ENCODE data around the gene GCSAML.

DNA sequence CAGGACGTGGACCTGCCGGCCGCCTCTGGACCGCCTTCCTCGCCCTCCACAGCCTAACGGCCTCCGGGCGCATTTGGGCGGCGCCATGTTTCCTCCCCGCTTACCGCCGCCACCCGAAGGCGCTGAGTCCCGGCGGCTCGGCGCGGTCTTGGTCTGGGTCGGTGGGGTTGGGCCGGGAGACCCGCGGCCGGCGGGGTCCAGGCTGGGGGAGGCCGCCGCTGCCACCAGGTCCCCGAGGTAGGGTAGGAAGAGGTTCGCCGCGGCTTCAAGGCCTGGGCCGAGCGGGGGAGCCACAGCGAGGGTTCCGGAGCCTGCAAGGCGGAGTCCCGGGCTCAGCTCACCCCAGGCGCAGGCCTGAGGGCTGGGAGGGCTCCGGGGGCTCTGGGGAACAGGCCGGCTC, 18.1 kb upstream of the GCSAML start:
- no peak for TF ChIP-seq POLR2AphosphoS5 (IDR thresholded peaks at IDR 0.05; ENCODE audit: low read depth, low read length)
- no peak for TF ChIP-seq POLR2A (IDR thresholded peaks at IDR 0.05; ENCODE audit: low read depth, low read length)
- TF ChIP-seq SPI1 (IDR thresholded peaks at IDR 0.05; ENCODE audit: low read depth, low read length), result no peak
